BLaER1 (cell line): ENCODE results near the gene RAB26.

ENCODE experiments used
- H3K27ac ChIP-seq: shearing (Covaris generic); formaldehyde crosslinking; 2 replicates; pipeline ENCODE4 v1.8.1; 2022
- H3K27me3 ChIP-seq: shearing (Covaris generic); formaldehyde crosslinking; 2 replicates; pipeline ENCODE4 v1.8.1; 2022
- H3K36me3 ChIP-seq: shearing (Covaris generic); formaldehyde crosslinking; 2 replicates; pipeline ENCODE4 v1.8.1; 2022
- H3K4me1 ChIP-seq: shearing (Covaris generic); formaldehyde crosslinking; 2 replicates; pipeline ENCODE4 v1.8.1; 2022
- H3K4me2 ChIP-seq: shearing (Covaris generic); formaldehyde crosslinking; 2 replicates; pipeline ENCODE4 v1.8.1; 2022
- H3K4me3 ChIP-seq: shearing (Covaris generic); formaldehyde crosslinking; 2 replicates; pipeline ENCODE4 v1.8.1; 2022
- H3K9ac ChIP-seq: shearing (Covaris generic); formaldehyde crosslinking; 2 replicates; pipeline ENCODE4 v1.8.1; 2022
- H3K9me3 ChIP-seq: shearing (Covaris generic); formaldehyde crosslinking; 2 replicates; pipeline ENCODE4 v1.8.1; 2022
- H4K20me1 ChIP-seq: shearing (Covaris generic); formaldehyde crosslinking; 2 replicates; pipeline ENCODE4 v1.8.1; 2022
- Cebpa-rat ChIP-seq: shearing (Covaris generic); IDR thresholded peaks from 2 replicates; pipeline ENCODE4 v1.8.1; 2022

Gene RAB26

GRCh38 chr16:2177101-2177500, 28.7 kb downstream of the RAB26 start:
- no peaks in the 10 kb centered on the region for H3K27me3 ChIP-seq
- H3K9ac ChIP-seq: no peak overlapping the region
- peaks cover 6% of the 10 kb centered on the region for H3K4me1 ChIP-seq
- no peak overlapping the region for H3K4me3 ChIP-seq
- H3K9me3 ChIP-seq: peaks cover 7% of the 10 kb centered on the region
- no peak overlapping the region for H3K27ac ChIP-seq
- peaks cover 68% of the 10 kb centered on the region for H3K36me3 ChIP-seq
- peaks cover 22% of the 10 kb centered on the region for H4K20me1 ChIP-seq
- TF ChIP-seq Cebpa-rat: no peak
- no peak overlapping the region for H3K4me2 ChIP-seq

- Histone ChIP-seq H3K27ac (no peak overlapping the region), H3K36me3 (peaks cover 66% of the 10 kb centered on the region), H3K4me1 (peaks cover 10% of the 10 kb centered on the region), H3K9ac (no peak overlapping the region), H3K4me3 (no peak overlapping the region), H3K4me2 (no peak overlapping the region), H3K27me3 (no peaks in the 10 kb centered on the region), H3K9me3 (peaks cover 7% of the 10 kb centered on the region), H4K20me1 (peaks cover 22% of the 10 kb centered on the region)
- TF ChIP-seq Cebpa-rat: no peak
These were observed 29.1 kb downstream of the RAB26 start for GRCh38 chr16:2177561-2177960.

- Histone ChIP-seq H3K27me3 (no peaks in the 10 kb centered on the region), H3K9ac (no peak overlapping the region), H3K4me1 (peaks cover 19% of the 10 kb centered on the region), H3K9me3 (peaks cover 7% of the 10 kb centered on the region), H3K4me2 (no peak overlapping the region), H3K27ac (no peak overlapping the region), H4K20me1 (peaks cover 29% of the 10 kb centered on the region), H3K4me3 (no peak overlapping the region), H3K36me3 (peaks cover 56% of the 10 kb centered on the region)
- TF ChIP-seq Cebpa-rat: no peak
These were observed 30.1 kb downstream of the RAB26 start for GRCh38 chr16:2178321-2179106.

GRCh38 chr16:2179107-2179501, 30.7 kb downstream of the RAB26 start:
- no peak overlapping the region for H3K4me2 ChIP-seq
- H3K27ac ChIP-seq: no peak overlapping the region
- no peak overlapping the region for H3K9ac ChIP-seq
- TF ChIP-seq Cebpa-rat: no peak
- peaks cover 7% of the 10 kb centered on the region for H3K9me3 ChIP-seq
- no peak overlapping the region for H3K4me3 ChIP-seq
- peaks cover 51% of the 10 kb centered on the region for H3K36me3 ChIP-seq
- peaks cover 35% of the 10 kb centered on the region for H4K20me1 ChIP-seq
- peaks cover 25% of the 10 kb centered on the region for H3K4me1 ChIP-seq
- H3K27me3 ChIP-seq: no peaks in the 10 kb centered on the region

- H3K9me3 ChIP-seq: peaks cover 7% of the 10 kb centered on the region
- no peak for TF ChIP-seq Cebpa-rat
- H3K4me2 ChIP-seq: no peak overlapping the region
- peaks cover 30% of the 10 kb centered on the region for H3K4me1 ChIP-seq
- no peak overlapping the region for H3K27ac ChIP-seq
- H4K20me1 ChIP-seq: peaks cover 40% of the 10 kb centered on the region
- H3K4me3 ChIP-seq: no peak overlapping the region
- no peaks in the 10 kb centered on the region for H3K27me3 ChIP-seq
- peaks cover 46% of the 10 kb centered on the region for H3K36me3 ChIP-seq
- no peak overlapping the region for H3K9ac ChIP-seq
These were observed 31.2 kb downstream of the RAB26 start for GRCh38 chr16:2179576-2179975.

GRCh38 chr16:2180461-2180860, 32.0 kb downstream of the RAB26 start:
- no peaks in the 10 kb centered on the region for H3K27me3 ChIP-seq
- no peak for TF ChIP-seq Cebpa-rat
- H4K20me1 ChIP-seq: peaks cover 48% of the 10 kb centered on the region
- H3K27ac ChIP-seq: no peak overlapping the region
- peaks cover 38% of the 10 kb centered on the region for H3K36me3 ChIP-seq
- H3K9me3 ChIP-seq: peaks cover 7% of the 10 kb centered on the region
- H3K9ac ChIP-seq: no peak overlapping the region
- H3K4me3 ChIP-seq: no peak overlapping the region
- peaks cover 39% of the 10 kb centered on the region for H3K4me1 ChIP-seq
- H3K4me2 ChIP-seq: no peak overlapping the region

- H3K27ac ChIP-seq: no peak overlapping the region
- no peaks in the 10 kb centered on the region for H3K27me3 ChIP-seq
- peak overlapping the region; percentile 86 for H3K4me2 ChIP-seq
- peaks cover 51% of the 10 kb centered on the region for H4K20me1 ChIP-seq
- H3K9me3 ChIP-seq: peaks cover 7% of the 10 kb centered on the region
- no peak overlapping the region for H3K9ac ChIP-seq
- TF ChIP-seq Cebpa-rat: no peak
- no peak overlapping the region for H3K4me3 ChIP-seq
- H3K4me1 ChIP-seq: peaks cover 42% of the 10 kb centered on the region
- H3K36me3 ChIP-seq: peaks cover 30% of the 10 kb centered on the region
These were observed 32.8 kb downstream of the RAB26 start for GRCh38 chr16:2180962-2181923.

- Histone ChIP-seq H3K4me3 (no peak overlapping the region), H3K4me1 (peaks cover 42% of the 10 kb centered on the region), H4K20me1 (peaks cover 51% of the 10 kb centered on the region), H3K9ac (0 out of 2 replicates have a peak overlapping the region, but pooled peaks have one; percentile 2), H3K9me3 (peaks cover 7% of the 10 kb centered on the region), H3K27me3 (no peaks in the 10 kb centered on the region), H3K4me2 (peak overlapping the region; percentile 86), H3K36me3 (peaks cover 23% of the 10 kb centered on the region), H3K27ac (no peak overlapping the region)
- TF ChIP-seq Cebpa-rat: no peak
These were observed 33.5 kb downstream of the RAB26 start for GRCh38 chr16:2181952-2182351.

- Histone ChIP-seq H3K9me3 (no peaks in the 10 kb centered on the region), H4K20me1 (peaks cover 44% of the 10 kb centered on the region), H3K36me3 (peaks cover 12% of the 10 kb centered on the region; the same call in 1 of the 2 replicates), H3K4me3 (peak overlapping the region; percentile 8; the same call in 1 of the 2 replicates), H3K4me2 (peak overlapping the region; percentile 86), H3K27me3 (no peaks in the 10 kb centered on the region), H3K4me1 (peaks cover 42% of the 10 kb centered on the region), H3K27ac (peak overlapping the region; percentile 60), H3K9ac (peak overlapping the region; percentile 38)
- TF ChIP-seq Cebpa-rat: no peak
These were observed 35.2 kb downstream of the RAB26 start for GRCh38 chr16:2183671-2184070.
